HCT116 (cell line): Measurements from ENCODE around the gene PGBD4. TPM values are rescaled to one million over a fixed set of nuclear protein-coding genes. Genes with fewer than 3 reads are reported as not detected.

Source experiments
- ATAC-seq: fragments of 200-7000 bp; cut with Tn5 transposase; 2 replicates; pipeline ENCODE4 v1.9.1; 2020; ENCODE audit warnings: mild to moderate bottlenecking, moderate library complexity
- BruUV-seq: library from RNA; stranded (reverse); fragments of 400-500 nt; replicated peaks from 2 replicates; lab custom pipeline; 2021; lab: Mats Ljungman, UMichigan
- CTCF ChIA-PET: fragments of 300-600 bp; sonication (Branson Sonifier 250); formaldehyde crosslinking; loops from one replicate; lab custom pipeline; 2021; ENCODE audit warnings: antibody characterized with exemption; lab: Charles Lee
- POLR2A ChIA-PET: fragments of 300-600, 350-600 bp; sonication (Branson Sonifier 250); formaldehyde crosslinking; loops from one replicate; lab custom pipeline; 2021; ENCODE audit warnings: antibody characterized with exemption; lab: Charles Lee
- RAD21 ChIA-PET, 2 experiments: fragments of 300-600 bp; sonication (Branson Sonifier 250); formaldehyde crosslinking; loops; one replicate each; lab custom pipeline; 2023; ENCODE audit warnings: low total read pairs in 2 of 2; ENCODE audit not compliant: uncharacterized antibody in 2 of 2, unreplicated experiment in 2 of 2, low non-redundant PET in 1 of 2; lab: Charles Lee
- DNase-seq: peaks from one replicate; pipeline ENCODE4 v3.0.0-alpha.2; 2010; ENCODE audit warnings: low read depth, low spot score
- H2AFZ ChIP-seq: fragments of 200-600 bp; shearing (Covaris generic), sonication (generic); 2 replicates; pipeline ENCODE4 v1.6.1; 2017; ENCODE audit warnings: low read depth, mixed run types, mixed read lengths, antibody characterized with exemption, low read length; ENCODE audit not compliant: poor library complexity, severe bottlenecking
- H3K27ac ChIP-seq: 2 replicates; pipeline ENCODE4 v1.5.1; 2012; ENCODE audit warnings: low read depth, low read length
- H3K27me3 ChIP-seq: fragments of 200-600 bp; sonication (generic); 2 replicates; pipeline ENCODE4 v1.6.1; 2016; ENCODE audit warnings: mixed run types, low read length, mixed read lengths; ENCODE audit not compliant: insufficient read depth
- H3K36me3 ChIP-seq, 2 experiments: fragments of 200-500 bp in 1 of 2; fragments of 200-600 bp in 1 of 2; sonication (Bioruptor generic) in 1 of 2; sonication (generic) in 1 of 2; 2 replicates each; pipeline versions ENCODE4 v1.5.1 to v1.6.1; 2014 to 2016; ENCODE audit warnings: low read length in 2 of 2, inconsistent platforms in 1 of 2, mixed read lengths in 1 of 2, mixed run types in 1 of 2; ENCODE audit not compliant: insufficient read depth in 2 of 2, control insufficient read depth in 1 of 2
- H3K4me1 ChIP-seq, 2 experiments: fragments of 200-600 bp in 1 of 2; sonication (generic) in 1 of 2; 2 replicates each; pipeline versions ENCODE4 v1.5.1 to v1.6.1; 2012 to 2017; ENCODE audit warnings: low read length in 2 of 2, inconsistent platforms in 1 of 2, mild to moderate bottlenecking in 1 of 2, mixed read lengths in 1 of 2, mixed run types in 1 of 2, moderate library complexity in 1 of 2; ENCODE audit not compliant: insufficient read depth in 2 of 2, control insufficient read depth in 1 of 2
- H3K4me2 ChIP-seq: fragments of 200-600 bp; sonication (generic); 2 replicates; pipeline ENCODE4 v1.6.1; 2017; ENCODE audit warnings: mixed run types, low read length, mixed read lengths
- H3K4me3 ChIP-seq, 2 experiments: fragments of 200-600 bp in 1 of 2; sonication (generic) in 1 of 2; replicated peaks in 1 of 2; 2 replicates each; pipeline ENCODE4 v1.5.1; 2011 to 2016; ENCODE audit warnings: low read length in 2 of 2, control low read depth in 1 of 2, low read depth in 1 of 2, mild to moderate bottlenecking in 1 of 2, mixed read lengths in 1 of 2, mixed run types in 1 of 2
- H3K79me2 ChIP-seq: fragments of 200-600 bp; sonication (generic); 2 replicates; pipeline ENCODE4 v1.6.1; 2017; ENCODE audit warnings: mild to moderate bottlenecking, mixed run types, low read length, moderate library complexity, mixed read lengths; ENCODE audit not compliant: insufficient read depth
- H3K9ac ChIP-seq: fragments of 200-600 bp; sonication (generic); 2 replicates; pipeline ENCODE4 v1.6.1; 2016; ENCODE audit warnings: low read length, mixed read lengths
- H3K9me2 ChIP-seq: fragments of 200-600 bp; sonication (generic), shearing (Covaris generic); 2 replicates; pipeline ENCODE4 v1.6.1; 2017; ENCODE audit warnings: mixed run types, mild to moderate bottlenecking, moderate library complexity; ENCODE audit not compliant: insufficient read depth
- H3K9me3 ChIP-seq, 2 experiments: fragments of 200-500 bp in 1 of 2; fragments of 200-600 bp in 1 of 2; sonication (Bioruptor generic) in 1 of 2; sonication (generic) in 1 of 2; 2 replicates each; pipeline ENCODE4 v1.6.1; 2014 to 2017; ENCODE audit warnings: low read length in 2 of 2, mixed read lengths in 2 of 2, inconsistent platforms in 1 of 2, low read depth in 1 of 2, mild to moderate bottlenecking in 1 of 2, mixed run types in 1 of 2, moderate library complexity in 1 of 2; ENCODE audit not compliant: control insufficient read depth in 1 of 2, insufficient read depth in 1 of 2
- H4K20me1 ChIP-seq: fragments of 200-600 bp; sonication (generic), shearing (Covaris generic); 2 replicates; pipeline ENCODE4 v1.6.1; 2017; ENCODE audit warnings: mixed run types, mild to moderate bottlenecking, moderate library complexity; ENCODE audit not compliant: insufficient read depth
- CBX3 ChIP-seq: IDR thresholded peaks from 2 replicates; pipeline ENCODE4 v1.6.1; 2012; ENCODE audit warnings: low read depth
- SP1 ChIP-seq: IDR thresholded peaks from 2 replicates; pipeline ENCODE4 v1.6.1; 2012; ENCODE audit warnings: low read depth
- YY1 ChIP-seq: IDR thresholded peaks from 2 replicates; pipeline ENCODE4 v1.6.1; 2011; ENCODE audit warnings: low read length, low read depth, moderate library complexity, mild to moderate bottlenecking; ENCODE audit not compliant: insufficient replicate concordance; ENCODE audit errors: extremely low read depth
- intact Hi-C: fragments of 100-400 bp; cut with micrococcal nuclease; formaldehyde crosslinking; loops from 2 replicates; pipeline ENCODE4 v1.10.0; 2022
- total RNA-seq: library from RNA; stranded (reverse); gene quantifications from one replicate; pipeline ENCODE4 v1.2.1, GENCODE V29; 2021; ENCODE audit not compliant: unreplicated experiment
- TF ChIP-seq, protein P1 (sequence below): IDR thresholded peaks from 2 replicates; pipeline ENCODE4 v1.6.1; 2012
- TF ChIP-seq, protein P2 (sequence below): IDR thresholded peaks from 2 replicates; pipeline ENCODE4 v1.6.1; 2011; ENCODE audit warnings: mild to moderate bottlenecking, low read length, moderate library complexity; ENCODE audit not compliant: insufficient replicate concordance; ENCODE audit errors: extremely low read depth
- TF ChIP-seq, protein P3 (sequence below): IDR thresholded peaks from 2 replicates; pipeline ENCODE4 v1.6.1; 2012; ENCODE audit warnings: low read depth
- TF ChIP-seq, protein P4 (sequence below): IDR thresholded peaks from 2 replicates; pipeline ENCODE4 v1.6.1; 2012

Gene PGBD4
- total RNA-seq, 1 experiment from 2014 or later = 0.96 TPM

DNA sequence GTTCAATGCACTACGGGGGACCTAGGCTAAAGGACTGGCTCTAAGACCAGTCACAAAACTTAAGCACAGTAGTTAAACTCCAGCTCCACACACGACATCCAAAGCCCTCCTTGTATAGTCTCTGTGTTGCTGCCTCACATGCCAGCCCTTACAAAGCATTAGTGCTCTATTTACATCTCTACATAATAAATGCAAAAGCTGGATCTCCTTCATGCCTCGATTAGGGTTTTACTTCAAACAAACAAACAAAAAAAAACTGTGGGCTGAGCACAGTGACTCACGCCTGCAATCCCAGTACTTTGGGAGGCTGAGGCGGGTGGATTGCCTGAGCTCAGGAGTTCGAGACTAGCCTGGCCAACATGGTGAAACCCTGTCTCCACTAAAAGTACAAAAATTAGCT, 9.6 kb downstream of the PGBD4 start:
- Histone ChIP-seq H3K4me1 (peaks cover 0 to 3% of the 10 kb centered on the region in 2 experiments; a peak in 1 of 4 replicates), H3K27ac (no peak overlapping the region), H3K27me3 (no peaks in the 10 kb centered on the region), H3K36me3 (no peaks in the 10 kb centered on the region), H3K9me3 (no peaks in the 10 kb centered on the region), H3K4me3 (no peak overlapping the region), H3K9ac (no peak overlapping the region), H2AFZ (no peak overlapping the region), H3K9me2 (no peaks in the 10 kb centered on the region), H4K20me1 (no peaks in the 10 kb centered on the region), H3K4me2 (no peak overlapping the region), H3K79me2 (no peaks in the 10 kb centered on the region)
- TF ChIP-seq, protein P1, sequence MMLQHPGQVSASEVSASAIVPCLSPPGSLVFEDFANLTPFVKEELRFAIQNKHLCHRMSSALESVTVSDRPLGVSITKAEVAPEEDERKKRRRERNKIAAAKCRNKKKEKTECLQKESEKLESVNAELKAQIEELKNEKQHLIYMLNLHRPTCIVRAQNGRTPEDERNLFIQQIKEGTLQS = no peak
- TF ChIP-seq, protein P2, sequence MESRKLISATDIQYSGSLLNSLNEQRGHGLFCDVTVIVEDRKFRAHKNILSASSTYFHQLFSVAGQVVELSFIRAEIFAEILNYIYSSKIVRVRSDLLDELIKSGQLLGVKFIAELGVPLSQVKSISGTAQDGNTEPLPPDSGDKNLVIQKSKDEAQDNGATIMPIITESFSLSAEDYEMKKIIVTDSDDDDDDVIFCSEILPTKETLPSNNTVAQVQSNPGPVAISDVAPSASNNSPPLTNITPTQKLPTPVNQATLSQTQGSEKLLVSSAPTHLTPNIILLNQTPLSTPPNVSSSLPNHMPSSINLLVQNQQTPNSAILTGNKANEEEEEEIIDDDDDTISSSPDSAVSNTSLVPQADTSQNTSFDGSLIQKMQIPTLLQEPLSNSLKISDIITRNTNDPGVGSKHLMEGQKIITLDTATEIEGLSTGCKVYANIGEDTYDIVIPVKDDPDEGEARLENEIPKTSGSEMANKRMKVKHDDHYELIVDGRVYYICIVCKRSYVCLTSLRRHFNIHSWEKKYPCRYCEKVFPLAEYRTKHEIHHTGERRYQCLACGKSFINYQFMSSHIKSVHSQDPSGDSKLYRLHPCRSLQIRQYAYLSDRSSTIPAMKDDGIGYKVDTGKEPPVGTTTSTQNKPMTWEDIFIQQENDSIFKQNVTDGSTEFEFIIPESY = no peak
- TF ChIP-seq, protein P3, sequence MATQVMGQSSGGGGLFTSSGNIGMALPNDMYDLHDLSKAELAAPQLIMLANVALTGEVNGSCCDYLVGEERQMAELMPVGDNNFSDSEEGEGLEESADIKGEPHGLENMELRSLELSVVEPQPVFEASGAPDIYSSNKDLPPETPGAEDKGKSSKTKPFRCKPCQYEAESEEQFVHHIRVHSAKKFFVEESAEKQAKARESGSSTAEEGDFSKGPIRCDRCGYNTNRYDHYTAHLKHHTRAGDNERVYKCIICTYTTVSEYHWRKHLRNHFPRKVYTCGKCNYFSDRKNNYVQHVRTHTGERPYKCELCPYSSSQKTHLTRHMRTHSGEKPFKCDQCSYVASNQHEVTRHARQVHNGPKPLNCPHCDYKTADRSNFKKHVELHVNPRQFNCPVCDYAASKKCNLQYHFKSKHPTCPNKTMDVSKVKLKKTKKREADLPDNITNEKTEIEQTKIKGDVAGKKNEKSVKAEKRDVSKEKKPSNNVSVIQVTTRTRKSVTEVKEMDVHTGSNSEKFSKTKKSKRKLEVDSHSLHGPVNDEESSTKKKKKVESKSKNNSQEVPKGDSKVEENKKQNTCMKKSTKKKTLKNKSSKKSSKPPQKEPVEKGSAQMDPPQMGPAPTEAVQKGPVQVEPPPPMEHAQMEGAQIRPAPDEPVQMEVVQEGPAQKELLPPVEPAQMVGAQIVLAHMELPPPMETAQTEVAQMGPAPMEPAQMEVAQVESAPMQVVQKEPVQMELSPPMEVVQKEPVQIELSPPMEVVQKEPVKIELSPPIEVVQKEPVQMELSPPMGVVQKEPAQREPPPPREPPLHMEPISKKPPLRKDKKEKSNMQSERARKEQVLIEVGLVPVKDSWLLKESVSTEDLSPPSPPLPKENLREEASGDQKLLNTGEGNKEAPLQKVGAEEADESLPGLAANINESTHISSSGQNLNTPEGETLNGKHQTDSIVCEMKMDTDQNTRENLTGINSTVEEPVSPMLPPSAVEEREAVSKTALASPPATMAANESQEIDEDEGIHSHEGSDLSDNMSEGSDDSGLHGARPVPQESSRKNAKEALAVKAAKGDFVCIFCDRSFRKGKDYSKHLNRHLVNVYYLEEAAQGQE = no peak
- TF ChIP-seq, protein P4, sequence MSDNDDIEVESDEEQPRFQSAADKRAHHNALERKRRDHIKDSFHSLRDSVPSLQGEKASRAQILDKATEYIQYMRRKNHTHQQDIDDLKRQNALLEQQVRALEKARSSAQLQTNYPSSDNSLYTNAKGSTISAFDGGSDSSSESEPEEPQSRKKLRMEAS = no peak
- TF ChIP-seq CBX3 = no peak
- TF ChIP-seq YY1 = no peak
- TF ChIP-seq SP1 = no peak
- DNase-seq = no peak
- ChIA-PET RAD21 (no interaction called here), CTCF (interaction anchor here (2.1 kb wide), 1 partner anchor 98 kb away, joined by 42 read pairs; the partner anchor contains the start of gene KATNBL1), POLR2A (no interaction called here)
- intact Hi-C loops = no loop called here
- no peak for ATAC-seq
- no TSS peak for BruUV-seq
